Measurements from ENCODE around the gene EPG5.

The EPG5 gene

GRCh38 chr18:45967007-45967706, at the start of gene EPG5:
EPG5 (minus strand) TSS chr18:45967329; CDS start chr18:45967239, 90 bp downstream.
- Mint-ChIP-seq H3K9me3 (no peaks in the 10 kb centered on the region), H3K4me3 (peak within 1 kb of the TSS; percentile 97), H3K27me3 (no peaks in the 10 kb centered on the region), H3K4me1 (ENCODE audit: low read depth) (peaks cover 39% of the 10 kb centered on the region), H3K36me3 (ENCODE audit: low read depth) (peaks cover 14% of the 10 kb centered on the region), H3K27ac (peak within 1 kb of the TSS; percentile 82)

GRCh38 chr18:46013484-46014189, 46.5 kb upstream of the EPG5 start:
- Mint-ChIP-seq H3K4me3 (peak overlapping the region; percentile 48), H3K36me3 (ENCODE audit: low read depth) (peaks cover 43% of the 10 kb centered on the region), H3K27ac (peak overlapping the region; percentile 87), H3K9me3 (no peaks in the 10 kb centered on the region), H3K4me1 (ENCODE audit: low read depth) (peaks cover 23% of the 10 kb centered on the region), H3K27me3 (no peaks in the 10 kb centered on the region)

GRCh38 chr18:46010676-46011075, 43.5 kb upstream of the EPG5 start:
- Mint-ChIP-seq H3K27ac (no peak overlapping the region), H3K4me3 (no peak overlapping the region), H3K9me3 (no peaks in the 10 kb centered on the region), H3K36me3 (ENCODE audit: low read depth) (peaks cover 41% of the 10 kb centered on the region), H3K27me3 (no peaks in the 10 kb centered on the region), H3K4me1 (ENCODE audit: low read depth) (peaks cover 23% of the 10 kb centered on the region)

GRCh38 chr18:46010050-46010449, 42.9 kb upstream of the EPG5 start:
- H3K36me3 Mint-ChIP-seq (ENCODE audit: low read depth), result peaks cover 40% of the 10 kb centered on the region
- H3K27me3 Mint-ChIP-seq, result no peaks in the 10 kb centered on the region
- H3K27ac Mint-ChIP-seq, result no peak overlapping the region
- peaks cover 21% of the 10 kb centered on the region for H3K4me1 Mint-ChIP-seq (ENCODE audit: low read depth)
- no peak overlapping the region for H3K4me3 Mint-ChIP-seq
- H3K9me3 Mint-ChIP-seq, result no peaks in the 10 kb centered on the region

- Mint-ChIP-seq H3K27me3 (no peaks in the 10 kb centered on the region), H3K9me3 (no peaks in the 10 kb centered on the region), H3K4me1 (ENCODE audit: low read depth) (peaks cover 14% of the 10 kb centered on the region), H3K4me3 (no peak overlapping the region), H3K27ac (no peak overlapping the region), H3K36me3 (ENCODE audit: low read depth) (peaks cover 39% of the 10 kb centered on the region)
Observed at GRCh38 chr18:46009125-46009840, 42.2 kb upstream of the EPG5 start.

- Mint-ChIP-seq H3K4me1 (ENCODE audit: low read depth) (peaks cover 6% of the 10 kb centered on the region), H3K36me3 (ENCODE audit: low read depth) (peaks cover 41% of the 10 kb centered on the region), H3K4me3 (no peak overlapping the region), H3K9me3 (no peaks in the 10 kb centered on the region), H3K27me3 (no peaks in the 10 kb centered on the region), H3K27ac (no peak overlapping the region)
Observed at GRCh38 chr18:46008531-46008930, 41.4 kb upstream of the EPG5 start.

- no peak overlapping the region for H3K4me3 Mint-ChIP-seq
- H3K27ac Mint-ChIP-seq, result no peak overlapping the region
- peaks cover 8% of the 10 kb centered on the region for H3K9me3 Mint-ChIP-seq
- H3K27me3 Mint-ChIP-seq, result no peaks in the 10 kb centered on the region
- H3K4me1 Mint-ChIP-seq (ENCODE audit: low read depth), result peaks cover 9% of the 10 kb centered on the region
- H3K36me3 Mint-ChIP-seq (ENCODE audit: low read depth), result peaks cover 52% of the 10 kb centered on the region
Observed at GRCh38 chr18:46007165-46007564, 40.0 kb upstream of the EPG5 start.

GRCh38 chr18:46002934-46003333, 35.8 kb upstream of the EPG5 start:
- no peaks in the 10 kb centered on the region for H3K27me3 Mint-ChIP-seq
- H3K4me3 Mint-ChIP-seq, result no peak overlapping the region
- no peak overlapping the region for H3K27ac Mint-ChIP-seq
- H3K36me3 Mint-ChIP-seq (ENCODE audit: low read depth), result peaks cover 47% of the 10 kb centered on the region
- H3K9me3 Mint-ChIP-seq, result peaks cover 11% of the 10 kb centered on the region
- H3K4me1 Mint-ChIP-seq (ENCODE audit: low read depth), result peaks cover 41% of the 10 kb centered on the region

- Mint-ChIP-seq H3K27me3 (no peaks in the 10 kb centered on the region), H3K9me3 (peaks cover 11% of the 10 kb centered on the region), H3K4me1 (ENCODE audit: low read depth) (peaks cover 49% of the 10 kb centered on the region), H3K27ac (no peak overlapping the region), H3K36me3 (ENCODE audit: low read depth) (peaks cover 41% of the 10 kb centered on the region), H3K4me3 (no peak overlapping the region)
Observed at GRCh38 chr18:46001892-46002291, 34.8 kb upstream of the EPG5 start.

- Mint-ChIP-seq H3K36me3 (ENCODE audit: low read depth) (peaks cover 45% of the 10 kb centered on the region), H3K4me1 (ENCODE audit: low read depth) (peaks cover 55% of the 10 kb centered on the region), H3K9me3 (peaks cover 11% of the 10 kb centered on the region), H3K27ac (no peak overlapping the region), H3K4me3 (no peak overlapping the region), H3K27me3 (no peaks in the 10 kb centered on the region)
Observed at GRCh38 chr18:46001074-46001473, 33.9 kb upstream of the EPG5 start.

GRCh38 chr18:45999536-45999935, 32.4 kb upstream of the EPG5 start:
- peaks cover 43% of the 10 kb centered on the region for H3K36me3 Mint-ChIP-seq (ENCODE audit: low read depth)
- peaks cover 61% of the 10 kb centered on the region for H3K4me1 Mint-ChIP-seq (ENCODE audit: low read depth)
- H3K27me3 Mint-ChIP-seq, result no peaks in the 10 kb centered on the region
- H3K27ac Mint-ChIP-seq, result peak overlapping the region; percentile 91
- peaks cover 11% of the 10 kb centered on the region for H3K9me3 Mint-ChIP-seq
- H3K4me3 Mint-ChIP-seq, result no peak overlapping the region

- Mint-ChIP-seq H3K4me3 (peak overlapping the region; percentile 65), H3K27ac (peak overlapping the region; percentile 91), H3K36me3 (ENCODE audit: low read depth) (peaks cover 38% of the 10 kb centered on the region), H3K4me1 (ENCODE audit: low read depth) (peaks cover 61% of the 10 kb centered on the region), H3K9me3 (peaks cover 11% of the 10 kb centered on the region), H3K27me3 (no peaks in the 10 kb centered on the region)
Observed at GRCh38 chr18:45998244-45998643, 31.1 kb upstream of the EPG5 start.

- Mint-ChIP-seq H3K4me1 (ENCODE audit: low read depth) (peaks cover 56% of the 10 kb centered on the region), H3K27ac (peak overlapping the region; percentile 91), H3K36me3 (ENCODE audit: low read depth) (peaks cover 33% of the 10 kb centered on the region), H3K4me3 (peak overlapping the region; percentile 65), H3K9me3 (peaks cover 8% of the 10 kb centered on the region), H3K27me3 (no peaks in the 10 kb centered on the region)
Observed at GRCh38 chr18:45997700-45998151, 30.6 kb upstream of the EPG5 start.

- peaks cover 40% of the 10 kb centered on the region for H3K4me1 Mint-ChIP-seq (ENCODE audit: low read depth)
- no peaks in the 10 kb centered on the region for H3K9me3 Mint-ChIP-seq
- no peaks in the 10 kb centered on the region for H3K27me3 Mint-ChIP-seq
- peaks cover 26% of the 10 kb centered on the region for H3K36me3 Mint-ChIP-seq (ENCODE audit: low read depth)
- H3K27ac Mint-ChIP-seq, result no peak overlapping the region
- H3K4me3 Mint-ChIP-seq, result no peak overlapping the region
Observed at GRCh38 chr18:45995461-45995860, 28.3 kb upstream of the EPG5 start.

GRCh38 chr18:45993438-45993837, 26.3 kb upstream of the EPG5 start:
- Mint-ChIP-seq H3K4me1 (ENCODE audit: low read depth) (peaks cover 26% of the 10 kb centered on the region), H3K27ac (no peak overlapping the region), H3K9me3 (peaks cover 4% of the 10 kb centered on the region), H3K27me3 (no peaks in the 10 kb centered on the region), H3K4me3 (no peak overlapping the region), H3K36me3 (ENCODE audit: low read depth) (peaks cover 35% of the 10 kb centered on the region)
